ENCODE results near the gene SYCE3. TPM values are rescaled to one million over a fixed set of nuclear protein-coding genes. Genes with fewer than 3 reads are reported as not detected.

Gene SYCE3
- total RNA-seq, 2 experiments from 2014 or later: not detected

- no peak overlapping the region for H2AFZ ChIP-seq (ENCODE audit: low read length)
- intact Hi-C loops (cut with micrococcal nuclease; ENCODE audit: unreplicated experiment): loop anchor here (2.0 kb wide), 1 partner anchor 35 kb away; no protein-coding TSS in a partner anchor
- no peaks in the 10 kb centered on the region for H3K9me3 ChIP-seq (ENCODE audit: low read length)
- no peaks in the 10 kb centered on the region for H3K36me3 ChIP-seq (ENCODE audit: insufficient read depth, low read length)
- BruUV-seq (replicated peaks): no TSS peak
- H4K20me1 ChIP-seq (ENCODE audit: insufficient read depth, low read length): no peaks in the 10 kb centered on the region
- H3K27ac ChIP-seq (ENCODE audit: low read depth, low read length, poor library complexity, severe bottlenecking): no peak overlapping the region
- no peak for TF ChIP-seq EZH2phosphoT487 (IDR thresholded peaks at IDR 0.05; ENCODE audit: borderline replicate concordance, low read depth, low read length)
- TF ChIP-seq CTCF (conservative IDR thresholded peaks at IDR 0.05; ENCODE audit: low read length): no peak
- H3K4me3 ChIP-seq (ENCODE audit: low read depth, low read length, poor library complexity, severe bottlenecking): no peak overlapping the region
- H3K4me1 ChIP-seq (ENCODE audit: insufficient read depth, low read length, poor library complexity, severe bottlenecking): peaks cover 5% of the 10 kb centered on the region
- ChIA-PET CTCF (ENCODE audit: unreplicated experiment) (interaction anchor here (0.6 kb wide), 1 partner anchor 39 kb away, joined by 9 read pairs; no protein-coding TSS in a partner anchor), POLR2A (no interaction called here)
- H3K9me2 ChIP-seq (ENCODE audit: insufficient read depth, low read length): no peaks in the 10 kb centered on the region
- no peaks in the 10 kb centered on the region for H3K79me2 ChIP-seq (ENCODE audit: insufficient read depth, low read depth, low read length)
- no peak for DNase-seq (ENCODE audit: low spot score)
- H3K4me2 ChIP-seq (ENCODE audit: low read length): no peak overlapping the region
Measured at GRCh38 chr22:50561401-50562358, 1.0 kb downstream of the SYCE3 start.

- no peak overlapping the region for H3K4me2 ChIP-seq (ENCODE audit: low read length)
- intact Hi-C loops (cut with micrococcal nuclease; ENCODE audit: unreplicated experiment): no loop called here
- H3K36me3 ChIP-seq (ENCODE audit: insufficient read depth, low read length): no peaks in the 10 kb centered on the region
- H2AFZ ChIP-seq (ENCODE audit: low read length): no peak overlapping the region
- no peaks in the 10 kb centered on the region for H3K9me3 ChIP-seq (ENCODE audit: low read length)
- H3K4me3 ChIP-seq (ENCODE audit: low read depth, low read length, poor library complexity, severe bottlenecking): no peak overlapping the region
- no peaks in the 10 kb centered on the region for H3K79me2 ChIP-seq (ENCODE audit: insufficient read depth, low read depth, low read length)
- H4K20me1 ChIP-seq (ENCODE audit: insufficient read depth, low read length): no peaks in the 10 kb centered on the region
- peaks cover 5% of the 10 kb centered on the region for H3K4me1 ChIP-seq (ENCODE audit: insufficient read depth, low read length, poor library complexity, severe bottlenecking)
- BruUV-seq (replicated peaks): no TSS peak
- no peak overlapping the region for H3K27ac ChIP-seq (ENCODE audit: low read depth, low read length, poor library complexity, severe bottlenecking)
- H3K9me2 ChIP-seq (ENCODE audit: insufficient read depth, low read length): no peaks in the 10 kb centered on the region
- no peak for TF ChIP-seq CTCF (conservative IDR thresholded peaks at IDR 0.05; ENCODE audit: low read length)
- TF ChIP-seq EZH2phosphoT487 (IDR thresholded peaks at IDR 0.05; ENCODE audit: borderline replicate concordance, low read depth, low read length): no peak
- DNase-seq (ENCODE audit: low spot score): no peak
- CTCF ChIA-PET (ENCODE audit: unreplicated experiment): no interaction called here
- POLR2A ChIA-PET: interaction anchor here (0.7 to 0.9 kb wide), 2 partner anchors 27 to 39 kb away, joined by 3 to 4 read pairs; no protein-coding TSS in a partner anchor
Measured at GRCh38 chr22:50560034-50560433, 2.7 kb downstream of the SYCE3 start.

- no peaks in the 10 kb centered on the region for H3K79me2 ChIP-seq (ENCODE audit: insufficient read depth, low read depth, low read length)
- H3K9me3 ChIP-seq (ENCODE audit: low read length): no peaks in the 10 kb centered on the region
- no peaks in the 10 kb centered on the region for H3K36me3 ChIP-seq (ENCODE audit: insufficient read depth, low read length)
- H4K20me1 ChIP-seq (ENCODE audit: insufficient read depth, low read length): no peaks in the 10 kb centered on the region
- H3K27ac ChIP-seq (ENCODE audit: low read depth, low read length, poor library complexity, severe bottlenecking): no peak overlapping the region
- CTCF ChIA-PET (ENCODE audit: unreplicated experiment): no interaction called here
- POLR2A ChIA-PET: interaction anchor here (0.6 kb wide), 1 partner anchor 9 kb away, joined by 3 read pairs; no protein-coding TSS in a partner anchor
- no peak for DNase-seq (ENCODE audit: low spot score)
- H3K9me2 ChIP-seq (ENCODE audit: insufficient read depth, low read length): no peaks in the 10 kb centered on the region
- H3K4me1 ChIP-seq (ENCODE audit: insufficient read depth, low read length, poor library complexity, severe bottlenecking): no peaks in the 10 kb centered on the region
- no TSS peak for BruUV-seq (replicated peaks)
- no peak overlapping the region for H2AFZ ChIP-seq (ENCODE audit: low read length)
- no peak overlapping the region for H3K4me3 ChIP-seq (ENCODE audit: low read depth, low read length, poor library complexity, severe bottlenecking)
- intact Hi-C loops (cut with micrococcal nuclease; ENCODE audit: unreplicated experiment): no loop called here
- no peak overlapping the region for H3K4me2 ChIP-seq (ENCODE audit: low read length)
- TF ChIP-seq CTCF (conservative IDR thresholded peaks at IDR 0.05; ENCODE audit: low read length): no peak
- no peak for TF ChIP-seq EZH2phosphoT487 (IDR thresholded peaks at IDR 0.05; ENCODE audit: borderline replicate concordance, low read depth, low read length)
Measured at GRCh38 chr22:50556703-50557102, 6.0 kb downstream of the SYCE3 start.

Measured in OCI-LY7 (cell line).